ENCODE data around the gene GPR34. TPM values are rescaled to one million over a fixed set of nuclear protein-coding genes. Genes with fewer than 3 reads are reported as not detected.
"Not testable (repeated sequence)": the region's sequence is repeated elsewhere in the genome, so short reads cannot be mapped to it uniquely, and the experiment has no call there.

The GPR34 gene
- polyA plus RNA-seq, 1 donor: 11.3 TPM

DNA sequence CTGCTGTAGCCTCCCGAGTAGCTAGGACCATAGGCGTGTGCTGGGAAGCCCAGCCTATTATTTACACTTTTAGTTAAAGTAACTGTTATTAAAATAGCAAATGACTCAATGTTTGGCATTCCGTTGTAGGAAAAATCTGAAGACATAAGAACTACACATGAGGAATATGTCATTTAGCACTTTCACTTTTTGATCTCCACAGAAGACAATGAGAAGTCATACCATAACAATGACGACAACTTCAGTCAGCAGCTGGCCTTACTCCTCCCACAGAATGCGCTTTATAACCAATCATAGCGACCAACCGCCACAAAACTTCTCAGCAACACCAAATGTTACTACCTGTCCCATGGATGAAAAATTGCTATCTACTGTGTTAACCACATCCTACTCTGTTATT, 6.7 kb downstream of the GPR34 start:
- no peak for DNase-seq

DNA sequence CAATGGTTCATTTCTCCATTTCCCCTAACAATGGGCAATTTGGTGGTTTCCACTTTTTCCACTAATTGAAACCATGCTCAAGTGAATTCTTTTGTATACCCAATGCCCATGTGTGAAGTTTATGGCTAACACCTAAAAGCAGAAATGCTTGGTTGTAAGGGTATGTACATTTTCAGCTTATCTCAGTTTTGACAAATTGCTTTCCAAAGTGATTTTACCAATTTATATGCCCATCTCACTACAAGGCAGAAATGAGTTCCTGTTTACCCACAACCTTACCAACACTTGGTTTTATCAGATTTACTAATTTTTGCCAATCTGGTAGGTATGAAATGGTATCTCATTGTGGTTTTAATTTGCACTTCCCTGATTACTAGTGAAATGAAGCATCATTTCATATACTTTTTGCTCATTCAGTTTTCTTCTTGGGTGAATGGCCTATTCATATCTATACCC, 14.8 kb downstream of the GPR34 start:
- DNase-seq: no peak

DNA sequence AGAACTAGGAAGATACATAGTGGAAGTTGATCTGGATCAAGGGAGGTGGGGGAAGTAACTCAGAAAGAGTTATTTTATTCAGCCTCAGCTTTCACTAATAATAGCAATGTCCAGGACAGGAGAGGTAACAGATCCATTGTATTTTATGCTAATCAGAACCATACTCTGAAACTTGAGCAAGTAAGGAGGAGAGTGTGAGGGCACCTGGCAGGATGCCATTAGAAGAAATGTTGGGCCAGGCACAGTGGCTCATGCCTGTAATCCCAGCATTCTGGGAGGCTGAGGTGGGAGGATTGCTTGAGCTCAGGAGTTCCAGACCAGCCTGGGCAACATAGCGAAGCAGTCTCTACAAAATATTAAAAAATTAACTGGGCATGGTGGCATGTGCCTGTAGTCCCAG, 16.3 kb downstream of the GPR34 start:
- DNase-seq: no peak

DNA sequence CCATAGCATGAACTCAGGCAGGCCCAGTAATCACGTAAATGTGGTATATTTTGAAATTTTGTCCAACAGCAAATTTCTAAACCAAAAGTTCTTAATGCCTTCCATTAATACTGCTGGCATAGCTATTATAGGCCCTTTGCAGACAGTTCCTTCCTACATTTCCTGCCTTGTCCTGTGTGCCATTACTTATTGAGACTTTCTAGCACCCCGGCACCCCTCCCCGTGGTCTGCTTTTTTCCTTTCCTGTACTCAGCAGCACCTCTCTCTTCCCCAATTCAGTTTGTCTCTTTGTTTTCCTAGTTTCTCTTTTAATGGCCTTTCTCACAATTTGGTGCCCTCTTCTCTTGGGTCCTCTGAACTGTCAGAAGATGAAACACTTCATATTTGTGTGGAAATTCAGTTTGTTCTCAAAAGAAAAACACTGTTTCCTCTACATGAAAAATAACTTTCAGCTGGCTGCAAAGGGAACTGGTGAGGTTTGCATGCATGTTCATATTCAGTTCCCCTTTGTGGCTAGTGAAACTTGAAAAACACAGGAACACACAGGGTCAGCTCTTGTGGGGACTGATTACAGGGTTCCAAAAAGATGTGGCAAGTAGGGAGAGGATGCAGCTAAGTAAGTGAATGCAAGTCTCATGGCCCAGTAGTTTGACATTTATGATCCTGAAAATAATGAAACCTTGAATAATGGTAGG, 17.1 kb downstream of the GPR34 start:
- no peak for DNase-seq

DNA sequence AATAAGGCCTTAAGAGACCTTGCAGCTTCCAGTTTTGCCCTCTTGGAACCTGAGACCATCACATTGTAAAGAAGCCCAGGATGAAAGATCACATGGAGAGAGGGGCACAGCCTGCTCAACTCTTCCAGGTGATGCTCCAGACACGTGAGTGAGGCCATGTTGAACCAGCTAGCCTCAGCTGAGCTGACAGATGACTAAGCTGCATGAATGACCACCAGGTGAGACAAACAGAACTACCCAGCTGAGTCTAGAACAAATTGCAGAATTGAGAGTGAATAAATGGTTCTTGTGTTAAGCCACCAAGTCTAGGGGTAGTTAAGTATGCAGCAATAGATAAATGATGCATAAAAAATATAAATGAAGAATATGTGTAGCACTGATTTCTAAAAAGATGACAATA, 18.4 kb downstream of the GPR34 start:
- no peak for DNase-seq

DNA sequence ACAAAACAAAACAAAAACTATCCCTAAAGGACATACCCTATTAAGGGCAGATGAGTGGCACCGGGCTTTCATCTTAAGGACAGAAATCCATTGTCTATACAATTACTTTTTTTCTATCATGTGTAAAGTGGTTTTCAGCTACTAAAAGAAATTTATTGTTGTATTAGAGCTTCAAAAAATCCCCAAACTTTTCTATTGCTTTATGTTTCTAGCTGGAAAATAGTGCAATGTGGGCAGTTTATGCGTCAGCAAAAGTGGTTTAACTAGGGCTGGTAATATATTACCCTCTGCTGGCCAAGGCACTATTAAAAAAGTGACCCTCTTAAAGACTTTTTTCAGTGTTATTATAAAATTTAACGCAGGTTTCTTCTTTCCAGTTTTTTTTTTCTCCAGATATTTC, 19.7 kb downstream of the GPR34 start:
- DNase-seq: no peak

DNA sequence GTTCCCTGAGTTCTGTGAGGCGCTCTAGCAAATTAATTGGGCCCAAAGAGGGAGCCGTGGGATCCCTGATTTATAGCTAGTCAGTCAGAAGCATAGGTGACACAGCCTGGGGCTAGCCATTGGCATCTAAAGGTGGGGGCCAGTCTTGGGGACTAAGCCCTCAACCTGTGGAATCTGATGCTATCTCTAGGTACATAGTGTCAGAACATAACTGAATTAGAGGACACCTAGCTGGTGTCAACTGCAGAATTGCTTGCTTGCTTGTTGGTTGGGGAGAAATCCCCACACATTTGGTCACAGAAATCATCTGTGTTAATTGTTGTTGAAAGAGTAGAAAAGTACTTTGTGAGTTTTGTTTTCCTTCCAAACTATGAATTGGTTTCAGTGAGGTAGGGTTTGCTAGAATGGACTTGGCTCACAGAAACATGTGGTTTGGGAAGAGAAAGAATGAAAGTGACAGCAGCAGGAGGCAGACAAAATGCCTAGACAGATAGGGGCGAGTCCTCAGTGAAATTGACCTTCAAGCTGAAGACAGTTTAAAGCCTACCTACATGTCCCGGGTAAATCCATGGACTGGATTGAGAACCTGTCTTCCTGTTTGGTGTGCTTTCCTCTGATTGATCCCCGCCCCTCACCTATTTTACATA, 22.4 kb downstream of the GPR34 start:
- no peak for DNase-seq

DNA sequence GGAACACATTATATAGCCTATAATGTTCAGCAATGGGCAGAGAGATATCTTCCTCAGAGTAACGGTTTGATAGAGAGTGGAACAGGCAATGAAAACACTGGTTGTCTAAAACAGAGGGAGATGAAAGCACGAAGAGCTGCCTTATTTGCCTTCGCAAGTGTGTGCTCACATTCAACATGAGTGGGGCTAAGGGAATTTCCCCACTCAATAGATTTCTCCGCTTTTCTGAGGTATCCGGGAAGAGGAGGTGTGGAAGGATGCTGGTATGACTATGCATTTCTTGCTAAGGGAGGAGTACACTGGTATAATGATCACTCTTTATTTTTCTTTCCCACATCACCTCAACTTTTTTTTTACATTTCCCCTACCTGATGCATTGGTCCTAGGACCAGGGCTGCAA, 27.4 kb downstream of the GPR34 start:
- no peak for DNase-seq

DNA sequence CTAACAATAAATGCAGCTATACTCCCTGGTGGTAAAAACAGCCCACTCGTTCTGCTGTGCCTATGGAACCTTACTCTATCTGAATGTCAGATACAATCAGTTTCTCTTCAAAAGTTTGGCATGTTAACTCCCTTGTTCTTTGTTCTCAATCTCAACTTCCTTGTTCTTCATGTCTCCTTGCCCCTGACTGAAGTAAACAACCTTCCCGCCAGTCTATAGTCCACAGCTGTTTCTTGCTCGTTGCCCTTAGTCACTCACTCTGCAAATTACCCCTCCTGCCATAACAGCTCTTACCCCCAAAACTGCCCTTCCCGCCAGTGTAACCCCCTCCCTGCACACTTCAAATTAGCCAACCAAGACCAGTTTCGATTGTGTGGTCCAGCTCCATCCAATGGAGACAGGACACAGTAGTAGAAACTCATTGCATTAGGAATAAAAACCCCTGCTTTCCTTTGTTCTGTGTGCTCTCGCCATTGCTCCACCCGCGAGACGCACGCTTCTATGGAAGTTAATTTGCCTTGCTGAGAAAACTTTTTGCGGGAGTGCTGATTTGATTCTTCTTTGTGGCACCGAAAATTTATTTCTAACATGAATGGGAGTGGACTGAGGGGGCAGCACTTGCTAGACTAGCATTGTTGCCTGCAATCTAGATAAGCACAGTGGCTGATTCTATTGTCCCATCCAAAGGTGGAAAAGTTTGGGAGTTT, 28.1 kb downstream of the GPR34 start:
- DNase-seq: no peak

DNA sequence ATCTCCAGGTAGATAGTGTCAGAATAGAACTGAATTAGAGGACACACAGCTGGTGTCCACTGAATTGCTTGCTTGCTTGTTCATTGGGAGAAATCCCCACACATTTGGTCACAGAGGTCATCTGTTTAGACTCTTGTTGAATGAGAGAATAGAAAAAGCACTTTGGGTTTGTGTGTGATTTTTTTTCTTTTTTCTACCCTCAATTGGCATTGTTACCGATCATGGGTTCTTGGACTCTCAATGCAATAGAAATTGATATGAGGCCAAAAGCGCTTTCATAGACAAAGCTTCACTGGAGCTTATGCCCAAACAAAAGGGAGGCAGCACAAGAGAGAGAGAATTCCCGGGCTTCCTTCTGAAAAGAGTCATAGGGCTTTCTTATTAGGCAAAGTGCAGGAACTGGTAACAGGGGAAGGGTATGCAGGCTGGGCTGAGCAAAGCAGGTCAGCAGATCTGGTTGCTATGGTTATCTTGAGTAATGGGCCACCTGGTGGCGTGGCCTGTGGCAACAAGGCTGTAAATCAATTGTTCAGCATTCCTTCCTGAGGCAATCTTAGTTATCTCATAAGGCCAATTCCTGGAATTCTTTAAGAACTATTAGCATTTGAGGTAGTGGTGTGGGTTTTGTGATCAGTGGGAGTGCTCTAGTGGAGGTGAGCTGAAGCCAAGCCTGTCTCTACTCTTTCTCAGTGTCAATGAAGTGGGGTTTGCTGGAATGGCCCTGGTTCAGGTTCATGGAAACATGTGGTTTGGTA, 29.9 kb downstream of the GPR34 start:
- DNase-seq: no peak

DNA sequence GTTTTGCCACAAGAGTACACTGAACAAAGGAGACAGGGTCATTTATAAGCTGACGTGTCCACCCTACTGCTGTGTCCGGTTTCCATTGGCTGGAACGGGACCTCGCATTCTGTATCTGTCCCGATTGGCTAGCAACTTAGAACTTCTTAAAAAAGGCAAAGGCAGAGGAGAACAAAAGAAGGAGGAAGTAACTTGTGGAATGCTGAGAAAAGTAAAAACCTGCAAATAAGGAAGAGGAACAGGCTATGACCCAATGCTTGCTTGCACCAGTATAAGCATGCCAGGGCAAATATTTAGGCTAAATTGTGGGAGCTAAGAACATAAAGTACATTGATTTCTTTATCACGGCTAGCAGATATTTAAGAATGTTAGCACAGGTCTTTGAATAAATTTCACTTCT, 30.8 kb downstream of the GPR34 start:
- not testable (repeated sequence) for DNase-seq

DNA sequence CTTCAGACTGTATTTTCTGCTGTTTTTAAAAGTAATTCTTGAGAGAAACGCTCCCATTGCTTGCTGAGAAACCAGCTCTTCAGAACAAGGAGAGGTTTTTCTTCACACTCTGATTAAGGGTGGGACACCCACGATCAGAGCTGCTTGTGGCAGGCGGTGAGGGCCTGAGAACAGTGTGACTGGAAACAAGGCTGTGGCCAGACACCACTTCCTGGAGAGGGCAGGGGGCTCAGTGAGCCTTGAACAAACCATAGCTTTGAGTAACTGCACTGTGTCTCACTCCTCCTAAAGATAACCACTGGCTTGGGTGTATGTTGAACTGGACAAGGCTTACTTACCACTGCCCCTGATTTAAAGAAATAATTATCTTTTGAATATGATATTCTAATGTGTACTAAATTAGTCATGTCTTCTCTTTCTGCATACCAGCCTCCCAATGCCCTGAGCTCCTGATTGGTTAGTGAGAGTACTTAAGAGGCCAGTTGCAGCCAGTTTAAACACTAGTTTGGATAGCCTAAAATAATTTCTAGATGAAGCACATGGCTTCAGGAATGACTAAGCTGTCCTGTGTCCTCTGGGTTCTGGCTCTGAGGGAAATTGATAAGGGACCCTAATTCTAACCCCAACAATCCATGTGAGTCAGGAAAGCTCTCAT, 31.5 kb downstream of the GPR34 start:
- no peak for DNase-seq

DNA sequence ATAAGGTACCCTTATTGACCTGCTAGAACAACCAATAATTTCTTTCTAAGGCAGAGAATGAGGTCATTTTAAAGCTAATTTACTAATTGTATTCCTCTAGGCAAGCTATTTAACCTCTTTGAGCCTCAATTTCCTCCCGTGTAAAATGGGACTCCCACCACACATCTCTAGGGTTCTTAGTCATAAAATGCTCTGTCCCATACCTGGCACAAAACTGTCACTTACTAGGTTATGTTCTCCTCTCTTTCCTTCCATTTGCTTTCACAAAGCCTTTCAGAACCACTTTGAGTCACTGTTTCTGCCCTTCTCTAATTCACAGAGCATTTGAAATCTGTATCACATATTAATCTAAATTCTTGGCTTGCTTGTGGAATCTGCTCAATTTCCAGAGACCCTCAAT, 32.8 kb downstream of the GPR34 start:
- DNase-seq: no peak

DNA sequence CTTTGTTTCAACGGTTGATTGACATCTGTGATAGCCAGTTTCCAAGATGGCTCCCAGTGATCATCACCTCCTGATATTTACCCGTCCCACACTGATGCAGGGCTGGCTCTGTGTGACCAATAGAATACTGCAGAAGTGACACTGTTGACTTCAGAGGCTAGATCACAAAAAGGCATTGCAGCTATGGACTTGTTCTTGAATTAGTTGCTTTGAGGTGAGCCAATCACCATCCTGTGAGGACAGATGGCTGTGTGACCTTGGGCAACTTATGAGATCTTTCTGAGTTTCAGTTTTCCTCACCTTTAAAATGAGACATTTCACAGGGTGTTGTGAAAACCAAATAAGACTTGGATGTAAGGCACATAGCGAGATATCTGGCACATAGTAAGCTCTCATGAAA, 33.4 kb downstream of the GPR34 start:
- DNase-seq: no peak

DNA sequence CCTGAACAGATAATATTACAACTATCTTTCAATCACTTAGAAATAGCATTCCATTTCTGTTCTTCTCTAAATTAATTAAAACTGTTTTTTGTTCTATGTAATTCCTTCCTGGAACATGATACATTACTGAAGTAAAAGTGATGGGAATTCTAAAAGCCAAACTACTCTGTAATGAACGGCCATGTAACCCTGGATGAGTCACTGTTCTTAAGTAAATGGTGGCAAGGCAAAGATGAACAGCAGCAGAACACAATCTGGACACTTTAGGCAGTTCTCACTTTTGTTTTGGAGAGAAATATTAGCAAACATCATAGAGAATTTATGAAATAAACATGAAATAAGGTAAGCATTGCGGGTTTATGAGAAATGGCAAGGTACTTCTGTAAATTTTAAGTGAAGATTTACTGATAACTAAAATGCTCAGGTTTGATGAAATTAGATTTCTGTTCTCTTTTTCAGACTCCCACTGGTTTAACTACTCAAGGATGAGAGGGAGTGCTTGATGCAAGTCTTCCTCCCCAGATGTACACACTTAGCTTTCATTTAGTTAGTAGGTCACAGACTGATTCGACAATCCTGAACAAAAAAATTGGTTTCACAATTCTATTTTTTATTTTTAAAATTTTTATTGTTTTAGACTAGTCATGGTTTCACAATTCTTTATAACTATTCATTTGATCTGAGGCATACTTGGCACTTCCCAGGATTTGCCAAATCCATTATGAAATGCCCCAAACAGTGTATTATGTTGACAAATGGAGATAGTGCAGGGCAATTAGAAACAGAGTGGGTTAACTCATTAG, 34.2 kb downstream of the GPR34 start:
- no peak for DNase-seq

DNA sequence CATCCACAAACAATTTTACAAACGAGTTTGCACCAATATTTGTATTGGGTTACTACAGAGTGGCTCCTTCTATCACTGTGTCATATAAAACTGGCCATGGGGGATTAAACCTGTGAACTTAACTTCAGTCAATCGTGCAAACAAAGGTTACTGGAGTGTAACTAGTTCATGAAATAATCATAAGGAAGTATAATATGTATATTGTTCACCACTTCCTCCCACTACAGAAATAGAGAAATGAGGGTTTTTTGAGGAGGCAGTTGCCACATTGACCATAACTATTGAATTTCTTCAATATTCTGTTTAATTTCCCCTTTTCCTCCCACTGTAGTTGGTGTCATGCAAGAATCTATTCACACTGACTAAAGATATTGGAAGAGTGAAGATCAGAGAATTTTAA, 35.1 kb downstream of the GPR34 start, which contains the start of gene GPR82:
Gene GPR82 (plus strand): TSS at position 356 of the 400 bp plus-strand sequence. CDS start 2,846 bp downstream, outside the sequence.
- DNase-seq: no peak

DNA sequence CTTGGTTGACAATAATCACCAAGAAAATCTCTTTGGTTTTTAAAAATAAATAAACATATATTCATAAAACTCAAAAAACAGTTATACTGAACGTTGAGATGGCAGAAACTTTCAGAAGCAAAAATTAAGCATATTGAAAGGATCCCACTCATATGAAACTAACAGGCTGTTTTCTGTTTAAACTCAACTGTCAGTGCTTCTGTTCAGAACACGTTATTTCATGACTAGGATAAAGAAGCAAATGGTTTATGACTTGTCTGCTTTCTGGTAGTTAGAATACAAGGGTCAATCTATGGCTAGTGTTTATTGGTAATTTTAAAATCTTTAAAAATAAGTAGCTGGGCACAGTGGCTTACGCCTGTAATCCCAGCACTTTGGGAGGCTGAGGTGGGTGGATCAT, 39.4 kb downstream of the GPR34 start:
- DNase-seq: no peak

DNA sequence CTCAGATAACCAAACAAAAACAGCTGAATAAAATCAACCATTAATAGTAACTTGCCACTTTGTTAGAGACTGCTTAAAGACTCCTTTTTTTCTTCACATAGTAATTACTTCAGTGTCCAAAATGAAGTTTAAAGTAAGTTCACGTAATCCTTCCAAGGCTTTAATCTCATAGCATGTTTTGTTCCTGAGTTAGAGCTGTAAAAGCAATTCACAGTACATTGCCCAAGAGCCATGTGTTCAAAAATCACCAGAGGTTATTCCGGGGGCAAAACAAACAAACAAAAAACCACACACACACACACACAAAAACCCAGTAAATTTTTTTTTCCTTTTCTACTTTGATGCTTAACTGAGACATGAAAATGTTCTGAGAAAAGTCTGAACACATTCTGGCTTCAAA, 41.3 kb downstream of the GPR34 start:
- no peak for DNase-seq

DNA sequence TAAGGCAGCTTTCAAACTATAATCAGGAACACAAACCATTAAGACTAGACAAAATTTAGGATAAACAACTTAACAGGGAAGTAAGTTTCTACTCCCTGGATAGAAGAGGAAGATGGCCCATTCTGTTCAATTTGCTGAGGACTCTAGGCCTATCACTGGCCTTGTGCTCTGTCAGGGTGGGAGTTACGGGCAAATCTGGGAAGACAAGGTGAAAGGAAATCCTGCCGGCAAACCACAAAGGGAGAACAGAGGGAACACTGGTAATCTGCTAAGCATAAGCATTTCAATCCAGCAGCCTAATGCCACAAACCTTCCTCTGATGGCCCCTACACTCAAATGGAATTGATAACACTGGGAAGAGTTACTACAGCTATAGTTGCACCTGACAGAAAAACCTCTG, 43.5 kb downstream of the GPR34 start:
- DNase-seq: no peak

DNA sequence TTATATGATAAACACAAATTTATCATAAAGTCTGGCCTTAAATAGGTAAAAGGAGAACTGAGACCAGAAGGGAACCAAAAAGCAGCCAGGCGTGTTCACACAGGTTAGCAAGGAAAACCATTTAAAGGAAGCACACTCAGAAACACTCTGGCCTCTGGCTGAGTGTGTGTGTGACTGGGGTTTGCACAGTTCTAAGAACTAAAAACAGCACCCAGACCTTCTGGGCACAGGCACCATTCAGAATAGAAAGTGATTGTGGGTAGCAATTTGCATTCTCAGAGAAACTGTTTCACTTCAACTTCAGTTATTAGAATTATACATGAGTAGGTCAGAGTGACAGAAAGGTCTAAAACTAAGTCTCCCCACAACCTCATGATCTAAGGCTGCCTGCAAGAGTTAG, 45.2 kb downstream of the GPR34 start:
- DNase-seq: no peak

DNA sequence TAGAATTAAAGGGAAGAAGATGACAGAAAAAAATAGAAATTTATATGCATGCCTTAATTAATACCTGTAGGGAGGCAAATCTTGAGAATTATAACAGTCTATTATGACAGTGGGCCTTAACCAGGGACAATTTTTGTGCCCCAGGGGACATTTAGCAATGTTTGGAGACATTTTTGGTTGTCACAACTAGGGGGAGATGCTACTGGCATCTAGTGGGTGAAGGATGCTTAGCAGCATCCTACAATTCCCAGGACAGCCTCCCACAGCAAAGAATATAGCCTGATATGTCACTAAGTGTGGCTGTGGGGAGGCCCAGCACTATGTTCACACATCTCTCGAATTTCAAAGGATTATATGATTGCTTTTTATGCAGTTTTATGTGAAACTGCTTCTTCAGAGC, 45.8 kb downstream of the GPR34 start:
- DNase-seq: no peak

DNA sequence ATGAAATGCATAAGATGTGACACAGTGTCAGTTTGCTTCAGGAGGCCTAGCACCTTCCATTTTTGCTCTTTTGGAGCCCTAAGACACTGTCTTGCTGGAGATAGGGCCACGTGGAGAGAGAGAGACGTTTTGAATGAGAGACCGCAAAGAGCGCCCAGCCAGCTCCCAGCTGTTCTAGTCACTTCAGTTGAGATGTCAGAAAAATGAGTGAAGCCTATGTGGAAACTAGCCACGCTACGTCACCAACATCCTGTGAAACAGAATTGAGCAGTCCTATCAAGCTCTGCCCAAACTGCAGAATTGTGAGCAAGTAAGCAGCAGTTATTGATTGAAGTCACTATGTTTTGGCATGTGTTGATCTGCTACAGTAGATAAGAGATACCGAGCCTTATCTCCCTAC, 48.3 kb downstream of the GPR34 start:
- no peak for DNase-seq

Data from hindlimb muscle (tissue), 1 donor.